ENCODE results near the gene LY6G6F.

The LY6G6F gene

GRCh38 chr6:31663961-31664789 lies 42.5 kb upstream of the LY6G6F start:
- DNase-seq, result no peak
- peaks cover 70% of the 10 kb centered on the region for H3K36me3 ChIP-seq

GRCh38 chr6:31664790-31665500 lies 41.7 kb upstream of the LY6G6F start, which contains the start of gene GPANK1:
Gene GPANK1 (minus strand): TSS chr6:31664997. CDS start chr6:31664478, 519 bp downstream.
- H3K9me3 ChIP-seq (ENCODE audit: severe bottlenecking), result no peaks in the 10 kb centered on the region
- peak within 1 kb of the TSS; percentile 79 for H3K4me3 ChIP-seq (ENCODE audit: low read depth, low read length)
- peak within 1 kb of the TSS; percentile 99 for H3K27ac ChIP-seq
- no peak for TF ChIP-seq CTCF (IDR thresholded peaks at IDR 0.05; ENCODE audit: low read depth, low read length)
- no peaks in the 10 kb centered on the region for H3K27me3 ChIP-seq (ENCODE audit: insufficient read depth, low read depth, severe bottlenecking)
- H3K36me3 ChIP-seq, result peaks cover 70% of the 10 kb centered on the region
- peak; percentile 96 for DNase-seq

More at GRCh38 chr6:31663961-31664789, 42.5 kb upstream of the LY6G6F start:
- H3K9me3 ChIP-seq (ENCODE audit: severe bottlenecking), result no peaks in the 10 kb centered on the region
- TF ChIP-seq CTCF (IDR thresholded peaks at IDR 0.05; ENCODE audit: low read depth, low read length), result no peak
- H3K27ac ChIP-seq, result peak overlapping the region; percentile 99
- peak overlapping the region; percentile 79 for H3K4me3 ChIP-seq (ENCODE audit: low read depth, low read length)
- H3K27me3 ChIP-seq (ENCODE audit: insufficient read depth, low read depth, severe bottlenecking), result no peaks in the 10 kb centered on the region

- DNase-seq, result peak; percentile 100
- TF ChIP-seq CTCF (IDR thresholded peaks at IDR 0.05; ENCODE audit: low read depth, low read length), result peak; percentile 2; the same call in 1 of the 2 replicates
- peak within 1 kb of the TSS; percentile 99 for H3K27ac ChIP-seq
- no peaks in the 10 kb centered on the region for H3K27me3 ChIP-seq (ENCODE audit: insufficient read depth, low read depth, severe bottlenecking)
- H3K9me3 ChIP-seq (ENCODE audit: severe bottlenecking), result no peaks in the 10 kb centered on the region
- peaks cover 75% of the 10 kb centered on the region for H3K36me3 ChIP-seq
- peak within 1 kb of the TSS; percentile 79 for H3K4me3 ChIP-seq (ENCODE audit: low read depth, low read length)
Observed at GRCh38 chr6:31665501-31666336, 40.9 kb upstream of the LY6G6F start, which contains the start of gene CSNK2B. Gene CSNK2B (plus strand): TSS chr6:31666080. CDS start chr6:31666832, 752 bp downstream.

DNA sequence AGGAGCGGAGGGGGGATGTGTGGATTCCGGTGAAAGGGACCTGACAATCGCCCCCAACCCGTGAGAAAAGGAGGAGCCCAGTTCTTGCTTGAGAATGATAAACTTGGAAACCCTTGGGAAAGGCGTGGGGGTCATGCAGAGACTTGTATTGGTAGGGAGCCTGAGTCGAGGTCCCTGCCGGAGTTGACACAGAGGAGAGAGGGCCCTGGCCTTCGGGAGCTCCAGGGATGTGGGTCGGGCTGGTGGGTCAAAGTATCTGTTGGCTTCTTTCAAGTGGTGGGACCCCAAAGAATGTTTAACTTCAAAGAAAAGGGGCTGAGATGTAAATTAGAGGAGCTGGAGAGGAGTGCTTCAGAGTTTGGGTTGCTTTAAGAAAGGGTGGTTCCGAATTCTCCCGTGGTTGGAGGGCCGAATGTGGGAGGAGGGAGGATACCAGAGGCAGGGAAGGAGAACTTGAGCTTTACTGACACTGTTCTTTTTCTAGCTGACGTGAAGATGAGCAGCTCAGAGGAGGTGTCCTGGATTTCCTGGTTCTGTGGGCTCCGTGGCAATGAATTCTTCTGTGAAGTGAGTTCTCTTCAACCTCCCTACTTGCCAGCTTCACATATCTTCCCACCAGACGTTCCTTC lies 40.2 kb upstream of the LY6G6F start:
- TF ChIP-seq CTCF (IDR thresholded peaks at IDR 0.05; ENCODE audit: low read depth, low read length), result no peak
- DNase-seq, result no peak
- no peaks in the 10 kb centered on the region for H3K27me3 ChIP-seq (ENCODE audit: insufficient read depth, low read depth, severe bottlenecking)
- no peaks in the 10 kb centered on the region for H3K9me3 ChIP-seq (ENCODE audit: severe bottlenecking)
- H3K27ac ChIP-seq, result peak overlapping the region; percentile 99
- H3K36me3 ChIP-seq, result peaks cover 80% of the 10 kb centered on the region
- peak overlapping the region; percentile 79 for H3K4me3 ChIP-seq (ENCODE audit: low read depth, low read length)

DNA sequence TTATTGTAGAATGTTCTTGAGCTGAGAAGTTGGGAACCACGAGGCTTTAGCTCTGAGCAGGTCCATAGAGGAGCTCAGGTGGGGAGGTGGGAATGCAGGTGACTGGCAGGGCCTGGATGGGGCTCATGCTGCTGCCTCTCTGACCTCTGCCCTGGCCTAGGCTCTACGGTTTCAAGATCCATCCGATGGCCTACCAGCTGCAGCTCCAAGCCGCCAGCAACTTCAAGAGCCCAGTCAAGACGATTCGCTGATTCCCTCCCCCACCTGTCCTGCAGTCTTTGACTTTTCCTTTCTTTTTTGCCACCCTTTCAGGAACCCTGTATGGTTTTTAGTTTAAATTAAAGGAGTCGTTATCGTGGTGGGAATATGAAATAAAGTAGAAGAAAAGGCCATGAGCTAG lies 37.0 kb upstream of the LY6G6F start, which contains the start of gene LY6G5B:
TSS of gene LY6G5B (plus strand) at position 301 of the 400 bp plus-strand sequence. CDS start 975 bp downstream, outside the sequence.
- Histone ChIP-seq H3K36me3 (peaks cover 77% of the 10 kb centered on the region), H3K27me3 (ENCODE audit: insufficient read depth, low read depth, severe bottlenecking) (no peaks in the 10 kb centered on the region), H3K4me3 (ENCODE audit: low read depth, low read length) (no peak within 1 kb of the TSS), H3K9me3 (ENCODE audit: severe bottlenecking) (no peaks in the 10 kb centered on the region), H3K27ac (no peak within 1 kb of the TSS)
- TF ChIP-seq CTCF (IDR thresholded peaks at IDR 0.05; ENCODE audit: low read depth, low read length), result no peak
- DNase-seq, result no peak

Data from WERI-Rb-1 (cell line).